AG04450 (cell line): ENCODE measurements around the gene RTP3. TPM values are rescaled to one million over a fixed set of nuclear protein-coding genes. Genes with fewer than 3 reads are reported as not detected.

Source experiments
- CTCF ChIA-PET: fragments of 300-600, 350-600 bp; formaldehyde crosslinking; extraction: SDS; loops from one replicate; lab custom pipeline; 2022; ENCODE audit warnings: antibody characterized with exemption, inconsistent platforms; lab: Charles Lee
- POLR2A ChIA-PET: fragments of 350-600 bp; formaldehyde crosslinking; extraction: SDS; loops from one replicate; lab custom pipeline; 2021; ENCODE audit warnings: antibody characterized with exemption, inconsistent platforms; lab: Yijun Ruan, JAX
- DNase-seq: peaks from one replicate; pipeline ENCODE4 v3.0.0-alpha.2; 2011; ENCODE audit warnings: low read depth, low spot score
- H3K27ac ChIP-seq: one replicate; pipeline ENCODE4 v1.5.1; 2012; ENCODE audit warnings: low read depth, low read length, control low read depth
- H3K27me3 ChIP-seq: one replicate; pipeline ENCODE4 v1.6.0; 2012; ENCODE audit warnings: low read length; ENCODE audit not compliant: control insufficient read depth, insufficient read depth
- H3K4me3 ChIP-seq: 2 replicates; pipeline ENCODE4 v1.5.1; 2011; ENCODE audit warnings: mild to moderate bottlenecking, low read depth, low read length, control low read depth
- H3K9me3 ChIP-seq: 2 replicates; pipeline ENCODE4 v1.5.1; 2012; ENCODE audit warnings: low read length; ENCODE audit not compliant: control insufficient read depth, insufficient read depth
- CTCF ChIP-seq: IDR thresholded peaks from 2 replicates; pipeline ENCODE4 v1.5.1; 2011; ENCODE audit warnings: low read depth, low read length, control low read depth, inconsistent platforms
- polyA plus RNA-seq: library from polyadenylated mRNA; depleted of rRNA; stranded (reverse); fragments of >200 nt; gene quantifications from 2 replicates; pipeline ENCODE4 v1.2.3, GENCODE V29; 2011

The RTP3 gene
- polyA plus RNA-seq, 1 experiment = 0.06 TPM

GRCh38 chr3:46454209-46454595 lies 43.6 kb upstream of the RTP3 start:
- POLR2A ChIA-PET = no interaction called here
- no peak for DNase-seq
- CTCF ChIA-PET = interaction anchor here (2.7 kb wide), 1 partner anchor 35 kb away, joined by 10 read pairs; no protein-coding TSS in a partner anchor
- peaks cover 19% of the 10 kb centered on the region for H3K27me3 ChIP-seq
- no peak overlapping the region for H3K4me3 ChIP-seq
- H3K27ac ChIP-seq = no peak overlapping the region
- no peak for TF ChIP-seq CTCF
- H3K9me3 ChIP-seq = no peaks in the 10 kb centered on the region

DNA sequence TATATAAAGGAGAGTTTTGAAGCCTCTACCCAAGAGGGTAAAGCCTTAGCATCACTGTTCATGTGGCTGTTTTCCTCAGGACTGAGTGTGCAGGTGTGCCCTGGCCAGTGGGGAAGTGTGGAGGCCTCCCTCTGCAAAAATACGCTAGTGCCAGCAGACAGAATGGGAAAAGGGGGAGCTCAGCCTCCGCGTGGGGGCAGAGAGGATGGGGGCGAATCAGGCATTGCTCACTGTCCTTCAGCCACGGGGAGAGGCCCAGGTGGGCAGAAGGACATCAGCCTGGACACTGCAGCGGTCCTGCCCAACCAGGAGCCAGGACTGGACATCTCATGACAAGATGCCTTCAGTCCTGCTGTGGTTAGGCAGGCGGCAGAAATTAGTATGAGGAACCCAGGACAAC lies 43.2 kb upstream of the RTP3 start:
- TF ChIP-seq CTCF = no peak
- H3K4me3 ChIP-seq = no peak overlapping the region
- POLR2A ChIA-PET = no interaction called here
- no peak overlapping the region for H3K27ac ChIP-seq
- peaks cover 19% of the 10 kb centered on the region for H3K27me3 ChIP-seq
- DNase-seq = no peak
- CTCF ChIA-PET = interaction anchor here (2.7 kb wide), 1 partner anchor 34 kb away, joined by 10 read pairs; no protein-coding TSS in a partner anchor
- H3K9me3 ChIP-seq = no peaks in the 10 kb centered on the region

GRCh38 chr3:46455231-46456115 lies 42.3 kb upstream of the RTP3 start:
- POLR2A ChIA-PET = no interaction called here

DNA sequence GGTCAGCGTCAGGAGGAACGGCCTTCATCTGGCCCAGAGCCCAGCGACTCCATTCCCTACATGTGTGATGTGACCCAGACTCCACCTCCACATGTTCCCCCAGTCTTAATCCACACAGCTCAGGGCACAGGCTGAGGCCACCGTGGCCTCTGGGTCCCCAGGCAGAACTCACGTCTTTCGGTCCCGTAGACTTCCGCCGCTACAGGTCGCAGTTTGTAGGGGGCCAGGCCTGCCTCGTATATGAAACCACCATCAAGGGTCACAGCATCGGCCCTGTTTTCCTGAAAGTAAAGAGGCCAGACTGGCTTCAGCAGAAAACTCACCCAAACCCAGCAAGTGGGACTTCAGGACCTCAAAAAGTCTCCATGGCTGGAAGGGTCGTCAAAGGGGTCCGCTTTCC lies 41.7 kb upstream of the RTP3 start:
- peaks cover 16% of the 10 kb centered on the region for H3K27me3 ChIP-seq
- POLR2A ChIA-PET = no interaction called here
- DNase-seq = no peak
- TF ChIP-seq CTCF = no peak
- no peak overlapping the region for H3K4me3 ChIP-seq
- H3K9me3 ChIP-seq = no peaks in the 10 kb centered on the region
- no peak overlapping the region for H3K27ac ChIP-seq
- CTCF ChIA-PET = no interaction called here

More at GRCh38 chr3:46455231-46456115, 42.3 kb upstream of the RTP3 start:
- Histone ChIP-seq H3K9me3 (no peaks in the 10 kb centered on the region), H3K27ac (no peak overlapping the region), H3K27me3 (peaks cover 20% of the 10 kb centered on the region), H3K4me3 (no peak overlapping the region)
- DNase-seq = no peak
- CTCF ChIA-PET = no interaction called here
- no peak for TF ChIP-seq CTCF

GRCh38 chr3:46460051-46460450 lies 37.7 kb upstream of the RTP3 start:
- no peaks in the 10 kb centered on the region for H3K9me3 ChIP-seq
- POLR2A ChIA-PET = no interaction called here
- no peak for TF ChIP-seq CTCF
- DNase-seq = no peak
- H3K27me3 ChIP-seq = peaks cover 36% of the 10 kb centered on the region
- no peak overlapping the region for H3K27ac ChIP-seq
- CTCF ChIA-PET = no interaction called here
- H3K4me3 ChIP-seq = no peak overlapping the region
